PC-3 (cell line): ENCODE data around the gene UBE2QL1. TPM values are rescaled to one million over a fixed set of nuclear protein-coding genes. Genes with fewer than 3 reads are reported as not detected.

Source experiments
- ATAC-seq: fragments of 200-7000 bp; cut with Tn5 transposase; 2 replicates; pipeline ENCODE4 v1.9.1; 2020; ENCODE audit warnings: mild to moderate bottlenecking, moderate library complexity
- BruUV-seq: library from RNA; stranded (reverse); fragments of 400-500 nt; replicated peaks from 2 replicates; lab custom pipeline; 2021; lab: Mats Ljungman, UMichigan
- CTCF ChIA-PET: fragments of 300-600 bp; sonication (Branson Sonifier 250); formaldehyde crosslinking; loops from one replicate; lab custom pipeline; 2022; ENCODE audit warnings: antibody characterized with exemption; lab: Charles Lee
- POLR2A ChIA-PET: fragments of 300-600 bp; sonication (Branson Sonifier 250); formaldehyde crosslinking; loops from one replicate; lab custom pipeline; 2022; ENCODE audit warnings: antibody characterized with exemption; ENCODE audit not compliant: unreplicated experiment; lab: Charles Lee
- DNase-seq: peaks from one replicate; pipeline ENCODE4 v3.0.0-alpha.2; 2015
- H2AFZ ChIP-seq: fragments of 300-600 bp; sonication (generic); 2 replicates; pipeline ENCODE4 v1.6.0; 2016; ENCODE audit warnings: antibody characterized with exemption, low read length
- H3F3A ChIP-seq: fragments of 300-600 bp; sonication (generic); one replicate; pipeline ENCODE4 v1.6.0; 2017; ENCODE audit warnings: antibody characterized with exemption, low read length, control low read depth, mild to moderate bottlenecking; ENCODE audit not compliant: unreplicated experiment
- H3K27ac ChIP-seq: fragments of 300-600 bp; sonication (generic); 2 replicates; pipeline ENCODE4 v1.5.1; 2016; ENCODE audit warnings: mild to moderate bottlenecking, low read length
- H3K27me3 ChIP-seq: fragments of 300-600 bp; sonication (generic); 2 replicates; pipeline ENCODE4 v1.6.1; 2016; ENCODE audit warnings: low read length, mixed read lengths
- H3K36me3 ChIP-seq: fragments of 300-600 bp; sonication (generic); 2 replicates; pipeline ENCODE4 v1.6.1; 2016; ENCODE audit warnings: low read depth, mixed run types, low read length, mixed read lengths
- H3K4me1 ChIP-seq: fragments of 300-600 bp; sonication (generic); 2 replicates; pipeline ENCODE4 v1.5.1; 2016; ENCODE audit warnings: low read length; ENCODE audit not compliant: insufficient read depth
- H3K4me2 ChIP-seq: fragments of 300-600 bp; sonication (generic); 2 replicates; pipeline ENCODE4 v1.6.0; 2016; ENCODE audit warnings: low read length
- H3K4me3 ChIP-seq: fragments of 300-600 bp; sonication (generic); 2 replicates; pipeline ENCODE4 v1.5.1; 2016; ENCODE audit warnings: mild to moderate bottlenecking, low read length, mixed read lengths
- H3K79me2 ChIP-seq: fragments of 300-600 bp; sonication (generic); 2 replicates; pipeline ENCODE4 v1.6.1; 2017; ENCODE audit warnings: low read length, mixed read lengths
- H3K9ac ChIP-seq: fragments of 300-600 bp; sonication (generic); 2 replicates; pipeline ENCODE4 v1.6.0; 2016; ENCODE audit warnings: mild to moderate bottlenecking, low read length
- H3K9me2 ChIP-seq: fragments of 300-600 bp; sonication (generic); replicated peaks from 2 replicates; pipeline ENCODE4 v1.6.1; 2016; ENCODE audit warnings: mixed run types, low read length, mixed read lengths
- H3K9me3 ChIP-seq: fragments of 300-600 bp; sonication (generic); 2 replicates; pipeline ENCODE4 v1.6.1; 2016; ENCODE audit warnings: low read length, mixed read lengths
- H4K20me1 ChIP-seq: fragments of 300-600 bp; sonication (generic); 2 replicates; pipeline ENCODE4 v1.6.1; 2016; ENCODE audit warnings: low read length, mixed read lengths
- EZH2 ChIP-seq: fragments of 300-600 bp; sonication (generic); IDR thresholded peaks from one replicate; pipeline ENCODE4 v1.6.1; 2017; ENCODE audit warnings: antibody characterized with exemption, mild to moderate bottlenecking, low read length; ENCODE audit not compliant: unreplicated experiment
- EZH2phosphoT487 ChIP-seq: fragments of 300-600 bp; sonication (generic); IDR thresholded peaks from 2 replicates; pipeline ENCODE4 v1.6.1; 2018; ENCODE audit warnings: mild to moderate bottlenecking, antibody characterized with exemption, low read length, borderline replicate concordance
- intact Hi-C: fragments of 100-400 bp; cut with micrococcal nuclease; formaldehyde crosslinking; loops from 2 replicates; pipeline ENCODE4 v1.9.0; 2023
- total RNA-seq: library from RNA; depleted of rRNA; stranded (reverse); fragments of >200 nt; gene quantifications from 2 replicates; pipeline ENCODE4 v1.2.3, GENCODE V29; 2014
- TF ChIP-seq, protein P1 (sequence below): fragments of 300-600 bp; sonication (generic); conservative IDR thresholded peaks from 2 replicates; pipeline ENCODE4 v1.5.1; 2017; ENCODE audit warnings: antibody characterized with exemption, low read depth, mild to moderate bottlenecking, low read length

The UBE2QL1 gene
- total RNA-seq, 1 experiment from 2014 or later = 8.8 TPM

DNA sequence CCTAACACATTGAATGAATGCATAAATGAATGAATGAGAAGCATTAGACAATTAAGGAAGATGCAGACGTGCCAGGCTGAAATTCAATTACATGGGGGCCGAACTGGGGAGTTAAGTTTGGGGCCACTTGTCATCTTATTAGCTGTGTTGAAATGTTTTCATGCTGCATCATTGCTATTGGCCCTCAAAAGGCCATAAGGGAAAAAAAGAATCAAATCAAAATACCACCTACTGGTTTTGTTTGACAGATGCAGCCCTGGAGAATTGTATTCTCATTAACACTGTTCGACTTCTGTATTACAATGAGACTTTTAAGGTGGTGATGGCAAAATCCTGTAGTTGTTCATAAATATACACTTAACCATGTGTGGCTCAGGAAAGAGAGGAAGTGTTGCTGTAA lies 38.4 kb downstream of the UBE2QL1 start:
- no peaks in the 10 kb centered on the region for H3K9me2 ChIP-seq
- TF ChIP-seq, protein P1, sequence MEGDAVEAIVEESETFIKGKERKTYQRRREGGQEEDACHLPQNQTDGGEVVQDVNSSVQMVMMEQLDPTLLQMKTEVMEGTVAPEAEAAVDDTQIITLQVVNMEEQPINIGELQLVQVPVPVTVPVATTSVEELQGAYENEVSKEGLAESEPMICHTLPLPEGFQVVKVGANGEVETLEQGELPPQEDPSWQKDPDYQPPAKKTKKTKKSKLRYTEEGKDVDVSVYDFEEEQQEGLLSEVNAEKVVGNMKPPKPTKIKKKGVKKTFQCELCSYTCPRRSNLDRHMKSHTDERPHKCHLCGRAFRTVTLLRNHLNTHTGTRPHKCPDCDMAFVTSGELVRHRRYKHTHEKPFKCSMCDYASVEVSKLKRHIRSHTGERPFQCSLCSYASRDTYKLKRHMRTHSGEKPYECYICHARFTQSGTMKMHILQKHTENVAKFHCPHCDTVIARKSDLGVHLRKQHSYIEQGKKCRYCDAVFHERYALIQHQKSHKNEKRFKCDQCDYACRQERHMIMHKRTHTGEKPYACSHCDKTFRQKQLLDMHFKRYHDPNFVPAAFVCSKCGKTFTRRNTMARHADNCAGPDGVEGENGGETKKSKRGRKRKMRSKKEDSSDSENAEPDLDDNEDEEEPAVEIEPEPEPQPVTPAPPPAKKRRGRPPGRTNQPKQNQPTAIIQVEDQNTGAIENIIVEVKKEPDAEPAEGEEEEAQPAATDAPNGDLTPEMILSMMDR = no peak
- no peak for TF ChIP-seq EZH2phosphoT487
- TF ChIP-seq EZH2 = no peak

DNA sequence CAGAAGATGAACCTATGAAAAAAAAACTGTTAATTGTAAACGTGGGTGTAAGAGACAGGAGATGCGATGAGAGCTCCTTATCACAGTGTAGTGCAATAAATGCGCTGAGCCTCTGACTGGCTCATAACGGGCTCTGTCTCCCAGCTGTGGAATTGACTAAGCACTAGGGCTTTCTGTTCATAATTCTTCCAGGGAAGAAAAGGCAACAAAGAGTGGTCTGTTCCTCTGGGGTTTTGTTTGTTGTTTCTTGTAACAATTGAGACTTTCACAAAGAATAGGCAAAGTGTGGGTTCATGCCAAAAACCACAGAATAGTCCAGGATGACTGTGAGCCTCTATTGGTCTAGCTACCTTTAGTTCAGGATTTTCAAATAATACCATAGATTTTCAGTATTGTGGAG lies 39.4 kb downstream of the UBE2QL1 start:
- Histone ChIP-seq H3K4me1 (peaks cover 14% of the 10 kb centered on the region), H3K9me2 (no peaks in the 10 kb centered on the region), H3K27ac (no peak overlapping the region), H3K36me3 (no peaks in the 10 kb centered on the region), H4K20me1 (no peaks in the 10 kb centered on the region), H3K79me2 (no peaks in the 10 kb centered on the region), H3K9ac (no peak overlapping the region), H3K4me2 (no peak overlapping the region), H3F3A (no peaks in the 10 kb centered on the region), H3K4me3 (no peak overlapping the region), H3K27me3 (no peaks in the 10 kb centered on the region), H2AFZ (no peak overlapping the region), H3K9me3 (no peaks in the 10 kb centered on the region)
- POLR2A ChIA-PET = no interaction called here
- intact Hi-C loops = no loop called here
- TF ChIP-seq EZH2phosphoT487 = no peak
- no peak for TF ChIP-seq EZH2
- TF ChIP-seq, protein P1 = no peak
- no TSS peak for BruUV-seq
- CTCF ChIA-PET = no interaction called here
- DNase-seq = peak; percentile 44
- ATAC-seq = peak; percentile 55; the same call in 1 of the 2 replicates

More for the DNA sequence above, 38.4 kb downstream of the UBE2QL1 start:
- no peak overlapping the region for H3K4me3 ChIP-seq
- H3K27ac ChIP-seq = no peak overlapping the region
- POLR2A ChIA-PET = no interaction called here
- DNase-seq (no peak), ATAC-seq (no peak)
- intact Hi-C loops = no loop called here
- no peak overlapping the region for H3K4me2 ChIP-seq
- no TSS peak for BruUV-seq
- H3K27me3 ChIP-seq = no peaks in the 10 kb centered on the region
- no peak overlapping the region for H2AFZ ChIP-seq
- H3K9me3 ChIP-seq = no peaks in the 10 kb centered on the region
- CTCF ChIA-PET = no interaction called here
- no peaks in the 10 kb centered on the region for H3K79me2 ChIP-seq
- no peak overlapping the region for H3K9ac ChIP-seq
- H4K20me1 ChIP-seq = no peaks in the 10 kb centered on the region
- peaks cover 4% of the 10 kb centered on the region; the same call in 1 of the 2 replicates for H3K4me1 ChIP-seq
- no peaks in the 10 kb centered on the region for H3F3A ChIP-seq
- H3K36me3 ChIP-seq = no peaks in the 10 kb centered on the region

DNA sequence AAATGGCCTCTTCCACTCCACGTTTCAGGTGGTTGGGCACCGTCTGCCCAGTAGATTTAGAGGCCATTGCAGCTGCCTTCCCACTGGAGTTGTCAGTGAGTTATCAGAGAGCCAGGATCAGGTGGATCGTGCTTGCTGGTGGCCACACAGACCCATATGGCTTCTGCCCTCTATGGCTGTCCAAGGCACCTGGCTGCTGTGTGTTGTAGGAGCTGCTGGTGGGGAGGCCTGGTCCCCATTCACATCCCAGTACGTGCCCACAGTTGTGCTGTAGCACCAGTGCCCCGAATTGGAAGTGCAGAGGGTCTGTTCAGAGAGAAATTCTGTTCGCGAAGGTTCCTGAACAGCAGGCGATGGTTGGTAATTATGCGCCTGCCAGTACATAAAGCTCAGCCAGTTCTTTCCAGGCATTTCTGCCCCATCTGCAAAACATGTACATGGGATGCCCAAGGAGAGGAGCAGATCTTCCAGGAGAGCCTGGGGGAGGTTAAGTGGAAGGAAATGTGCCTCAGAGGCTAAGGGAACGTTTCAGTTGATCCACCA lies 41.1 kb downstream of the UBE2QL1 start:
- H3F3A ChIP-seq = no peaks in the 10 kb centered on the region
- no peak overlapping the region for H3K9ac ChIP-seq
- no peak overlapping the region for H3K4me2 ChIP-seq
- TF ChIP-seq EZH2 = no peak
- TF ChIP-seq, protein P1 = no peak
- no peak for TF ChIP-seq EZH2phosphoT487
- no peak for DNase-seq
- no peaks in the 10 kb centered on the region for H3K79me2 ChIP-seq
- H3K9me3 ChIP-seq = no peaks in the 10 kb centered on the region
- CTCF ChIA-PET = no interaction called here
- no peak overlapping the region for H3K27ac ChIP-seq
- no peak overlapping the region for H2AFZ ChIP-seq
- peaks cover 17% of the 10 kb centered on the region for H3K4me1 ChIP-seq
- H4K20me1 ChIP-seq = no peaks in the 10 kb centered on the region
- H3K9me2 ChIP-seq = no peaks in the 10 kb centered on the region
- no peak overlapping the region for H3K4me3 ChIP-seq
- H3K36me3 ChIP-seq = no peaks in the 10 kb centered on the region
- no TSS peak for BruUV-seq
- POLR2A ChIA-PET = no interaction called here
- intact Hi-C loops = no loop called here
- H3K27me3 ChIP-seq = no peaks in the 10 kb centered on the region
- no peak for ATAC-seq
